Vagina (tissue), 2 donors: ENCODE measurements around the gene AP2B1.

Experiments used
- POLR2A ChIP-seq, 2 donors: fragments of 450-650 bp; IDR thresholded peaks; one replicate each; pipeline ENCODE4 v1.6.1; 2017; ENCODE audit warnings: antibody characterized with exemption in 2 of 2, mild to moderate bottlenecking in 2 of 2, moderate library complexity in 2 of 2
- POLR2AphosphoS5 ChIP-seq, 2 donors: sonication (generic); formaldehyde crosslinking; IDR thresholded peaks; one replicate each; pipeline ENCODE4 v1.9.0; 2017; ENCODE audit warnings: antibody characterized with exemption in 2 of 2, mild to moderate bottlenecking in 2 of 2, low read depth in 1 of 2; ENCODE audit not compliant: insufficient read depth in 1 of 2
- TF ChIP-seq, protein P1 (sequence below), 3 experiments: fragments of 450-650 bp in 2 of 3; fragments of 200-600 bp in 1 of 3; sonication (generic) in 1 of 3; IDR thresholded peaks; one replicate each; pipeline ENCODE4 v1.5.1; 2017 to 2019; ENCODE audit warnings: antibody characterized with exemption in 3 of 3, mild to moderate bottlenecking in 2 of 3, moderate library complexity in 2 of 3

DNA sequence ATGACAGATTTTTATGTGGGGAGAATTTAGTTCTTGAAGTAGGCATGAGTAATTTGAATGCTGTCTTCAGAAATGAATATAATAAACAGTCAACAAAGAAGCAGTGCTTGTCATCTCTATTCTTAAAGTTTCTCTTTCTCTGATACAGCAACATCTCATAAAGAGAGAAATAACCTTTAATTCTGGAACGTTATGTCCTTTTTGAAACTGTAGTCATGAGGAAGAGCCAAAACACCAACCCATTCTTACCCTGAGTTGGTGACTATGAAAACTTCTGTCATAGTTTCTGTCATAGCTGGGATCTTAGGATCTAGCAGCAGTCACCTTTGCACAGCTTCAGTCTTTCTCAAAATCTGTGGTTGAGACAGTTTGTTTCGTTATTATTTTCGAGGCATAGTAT, 129.1 kb downstream of the AP2B1 start:
- TF ChIP-seq, protein P1, sequence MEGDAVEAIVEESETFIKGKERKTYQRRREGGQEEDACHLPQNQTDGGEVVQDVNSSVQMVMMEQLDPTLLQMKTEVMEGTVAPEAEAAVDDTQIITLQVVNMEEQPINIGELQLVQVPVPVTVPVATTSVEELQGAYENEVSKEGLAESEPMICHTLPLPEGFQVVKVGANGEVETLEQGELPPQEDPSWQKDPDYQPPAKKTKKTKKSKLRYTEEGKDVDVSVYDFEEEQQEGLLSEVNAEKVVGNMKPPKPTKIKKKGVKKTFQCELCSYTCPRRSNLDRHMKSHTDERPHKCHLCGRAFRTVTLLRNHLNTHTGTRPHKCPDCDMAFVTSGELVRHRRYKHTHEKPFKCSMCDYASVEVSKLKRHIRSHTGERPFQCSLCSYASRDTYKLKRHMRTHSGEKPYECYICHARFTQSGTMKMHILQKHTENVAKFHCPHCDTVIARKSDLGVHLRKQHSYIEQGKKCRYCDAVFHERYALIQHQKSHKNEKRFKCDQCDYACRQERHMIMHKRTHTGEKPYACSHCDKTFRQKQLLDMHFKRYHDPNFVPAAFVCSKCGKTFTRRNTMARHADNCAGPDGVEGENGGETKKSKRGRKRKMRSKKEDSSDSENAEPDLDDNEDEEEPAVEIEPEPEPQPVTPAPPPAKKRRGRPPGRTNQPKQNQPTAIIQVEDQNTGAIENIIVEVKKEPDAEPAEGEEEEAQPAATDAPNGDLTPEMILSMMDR (IDR thresholded peaks at IDR 0.05): no peak
- no peak for TF ChIP-seq POLR2A (IDR thresholded peaks at IDR 0.05)
- TF ChIP-seq POLR2AphosphoS5 (IDR thresholded peaks at IDR 0.05; ENCODE audit: insufficient read depth in 1 of 2, low read depth in 1 of 2): no peak
